OCI-LY3 (cell line): ENCODE measurements around the gene WDFY4.

Experiments
- EZH2phosphoT487 ChIP-seq: fragments of 200-600 bp; shearing (Covaris generic); IDR thresholded peaks from 2 replicates; pipeline ENCODE4 v1.6.1; 2018; ENCODE audit warnings: antibody characterized with exemption, mixed run types, low read depth
- TF ChIP-seq, protein P1 (sequence below): fragments of 200-600, 300-600 bp; sonication (generic); IDR thresholded peaks from 2 replicates; pipeline ENCODE4 v1.5.1; 2014; ENCODE audit warnings: antibody characterized with exemption, low read length, low read depth

DNA sequence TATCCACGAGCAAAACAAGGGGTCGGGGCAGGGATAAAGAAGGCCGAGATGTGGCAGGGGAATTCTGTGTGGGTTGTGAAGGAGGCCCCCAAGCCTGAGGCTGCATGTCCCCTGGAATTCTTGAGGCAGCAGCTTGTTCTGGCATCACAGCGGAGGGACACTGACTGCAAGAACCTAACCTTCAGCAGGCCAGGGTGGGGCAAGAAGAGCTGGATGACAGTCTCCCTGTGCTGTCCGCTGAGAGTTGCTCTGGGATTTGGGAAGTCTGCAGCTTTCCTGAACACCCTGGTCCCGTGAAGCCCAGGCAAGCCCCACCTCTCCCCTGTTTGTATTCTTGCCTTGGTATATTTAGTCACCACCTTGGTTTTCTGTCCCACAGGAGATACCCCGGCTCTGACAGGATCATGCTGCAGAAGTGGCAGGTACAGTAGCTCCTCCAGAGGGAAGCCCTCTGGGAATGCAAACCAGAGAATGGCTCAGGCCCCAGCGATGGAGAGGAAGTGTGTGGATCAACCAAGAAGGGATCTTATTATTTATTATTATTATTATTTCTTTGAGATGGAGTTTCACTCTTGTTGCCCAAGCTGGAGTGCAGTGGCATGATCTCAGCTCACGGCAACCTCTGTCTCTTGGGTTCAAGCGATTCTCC is 256.9 kb downstream of the WDFY4 start:
- TF ChIP-seq, protein P1, sequence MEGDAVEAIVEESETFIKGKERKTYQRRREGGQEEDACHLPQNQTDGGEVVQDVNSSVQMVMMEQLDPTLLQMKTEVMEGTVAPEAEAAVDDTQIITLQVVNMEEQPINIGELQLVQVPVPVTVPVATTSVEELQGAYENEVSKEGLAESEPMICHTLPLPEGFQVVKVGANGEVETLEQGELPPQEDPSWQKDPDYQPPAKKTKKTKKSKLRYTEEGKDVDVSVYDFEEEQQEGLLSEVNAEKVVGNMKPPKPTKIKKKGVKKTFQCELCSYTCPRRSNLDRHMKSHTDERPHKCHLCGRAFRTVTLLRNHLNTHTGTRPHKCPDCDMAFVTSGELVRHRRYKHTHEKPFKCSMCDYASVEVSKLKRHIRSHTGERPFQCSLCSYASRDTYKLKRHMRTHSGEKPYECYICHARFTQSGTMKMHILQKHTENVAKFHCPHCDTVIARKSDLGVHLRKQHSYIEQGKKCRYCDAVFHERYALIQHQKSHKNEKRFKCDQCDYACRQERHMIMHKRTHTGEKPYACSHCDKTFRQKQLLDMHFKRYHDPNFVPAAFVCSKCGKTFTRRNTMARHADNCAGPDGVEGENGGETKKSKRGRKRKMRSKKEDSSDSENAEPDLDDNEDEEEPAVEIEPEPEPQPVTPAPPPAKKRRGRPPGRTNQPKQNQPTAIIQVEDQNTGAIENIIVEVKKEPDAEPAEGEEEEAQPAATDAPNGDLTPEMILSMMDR: no peak
- TF ChIP-seq EZH2phosphoT487: no peak
